GM19193 (cell line): ENCODE data around the gene KCNB1.

Experiments
- POLR2A ChIP-seq: IDR thresholded peaks from 4 replicates; pipeline ENCODE4 v1.6.1; 2011; ENCODE audit not compliant: insufficient read depth, insufficient read length; ENCODE audit errors: extremely low read depth

Gene KCNB1

DNA sequence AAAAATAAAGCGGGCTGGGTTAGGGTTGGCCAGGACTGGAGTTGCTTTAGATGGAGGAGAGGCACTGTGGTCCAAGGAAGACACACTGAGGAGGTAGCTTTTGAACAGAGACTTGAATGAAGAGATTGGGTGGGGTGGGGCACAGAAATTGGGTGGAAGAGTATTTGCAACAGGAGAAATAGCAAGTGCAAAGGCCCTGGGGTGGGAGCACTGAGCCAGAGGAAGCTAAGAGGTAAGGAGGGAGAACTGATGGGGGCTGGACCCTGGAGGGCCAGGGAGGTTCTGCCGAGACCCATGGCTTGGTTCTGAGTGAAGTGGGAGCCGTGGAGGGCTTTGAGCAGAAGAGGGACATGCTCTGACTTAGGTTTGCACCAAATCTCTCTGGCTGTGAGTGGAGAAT is 45.4 kb downstream of the KCNB1 start:
- TF ChIP-seq POLR2A: no peak

DNA sequence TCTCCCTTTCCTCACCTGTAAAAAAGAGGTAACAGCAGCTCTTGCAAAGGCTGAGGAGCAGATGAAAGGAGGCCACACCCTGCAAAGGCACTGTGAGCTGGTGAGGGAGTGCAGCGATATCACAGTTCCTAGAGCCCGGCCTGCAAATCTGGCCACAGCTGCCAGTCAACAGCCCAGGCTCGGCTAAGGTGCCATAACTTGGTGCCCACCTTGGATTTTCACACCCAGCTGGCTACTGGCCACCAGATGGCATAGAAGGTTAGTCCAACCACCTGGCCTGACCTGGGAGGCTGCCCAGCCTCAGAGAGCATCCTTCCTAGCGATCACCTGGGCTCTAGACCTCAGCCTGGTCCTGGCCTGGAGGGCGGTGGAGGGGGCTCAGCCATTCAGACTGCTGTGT is 46.8 kb downstream of the KCNB1 start:
- TF ChIP-seq POLR2A: no peak

DNA sequence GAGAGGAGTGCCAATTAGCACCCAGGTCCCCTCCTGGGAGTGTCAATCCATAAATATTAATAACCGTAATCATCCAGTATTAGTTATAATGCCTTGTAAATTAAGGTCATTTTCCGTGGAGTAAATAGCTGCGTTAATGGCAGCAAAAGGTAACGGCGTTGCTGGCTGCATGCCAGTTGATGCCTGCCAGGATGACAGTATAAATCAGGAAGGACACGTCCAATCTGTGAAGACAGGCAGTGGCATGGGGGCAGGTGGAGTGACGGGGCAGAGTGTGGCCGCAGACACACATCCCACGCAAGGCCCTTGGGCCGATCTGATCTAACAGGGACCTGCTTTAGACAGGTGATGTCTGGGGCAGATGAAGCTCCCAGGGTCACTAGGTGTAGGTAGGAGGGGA is 49.1 kb downstream of the KCNB1 start:
- TF ChIP-seq POLR2A: no peak

GRCh38 chr20:49432550-49432949 is 49.9 kb downstream of the KCNB1 start:
- TF ChIP-seq POLR2A: no peak

GRCh38 chr20:49431329-49431728 is 51.1 kb downstream of the KCNB1 start:
- TF ChIP-seq POLR2A: no peak

GRCh38 chr20:49430320-49430719 is 52.1 kb downstream of the KCNB1 start:
- TF ChIP-seq POLR2A: no peak

DNA sequence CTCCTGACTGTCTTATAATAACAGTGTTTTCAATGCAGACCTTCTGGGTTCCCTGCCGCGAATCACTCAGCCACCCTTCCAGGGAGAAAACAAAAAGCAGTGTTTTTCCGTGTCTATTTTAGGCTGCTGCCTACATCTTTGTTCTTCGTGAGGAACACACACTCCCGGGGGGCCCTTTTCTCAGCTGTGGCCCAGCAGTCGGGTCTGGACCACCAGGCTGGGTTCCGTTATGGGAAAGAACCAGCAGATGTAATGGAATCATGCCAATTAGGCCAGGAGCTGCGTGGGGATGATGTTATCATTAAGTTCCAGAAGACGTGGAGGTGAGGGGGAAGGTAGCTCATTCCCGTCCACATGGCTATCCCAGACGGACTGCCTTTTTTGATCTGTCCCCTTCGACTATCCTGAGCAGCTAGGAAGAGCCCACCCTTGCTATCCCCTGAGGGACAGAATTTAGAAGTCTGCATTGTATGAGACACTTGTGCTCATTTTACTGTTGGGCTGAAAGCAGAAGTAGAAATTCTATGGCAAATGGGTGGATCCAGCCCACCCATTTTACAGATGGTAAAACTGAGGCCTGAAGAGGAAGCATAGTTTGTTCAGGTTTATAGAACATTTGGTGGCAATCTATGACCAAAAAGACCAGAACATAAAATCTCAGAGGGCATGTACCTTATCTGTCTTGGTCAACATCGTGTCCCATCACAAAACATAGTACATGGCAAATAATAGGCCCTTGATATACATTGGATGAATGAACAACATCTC is 54.5 kb downstream of the KCNB1 start:
- TF ChIP-seq POLR2A: no peak

DNA sequence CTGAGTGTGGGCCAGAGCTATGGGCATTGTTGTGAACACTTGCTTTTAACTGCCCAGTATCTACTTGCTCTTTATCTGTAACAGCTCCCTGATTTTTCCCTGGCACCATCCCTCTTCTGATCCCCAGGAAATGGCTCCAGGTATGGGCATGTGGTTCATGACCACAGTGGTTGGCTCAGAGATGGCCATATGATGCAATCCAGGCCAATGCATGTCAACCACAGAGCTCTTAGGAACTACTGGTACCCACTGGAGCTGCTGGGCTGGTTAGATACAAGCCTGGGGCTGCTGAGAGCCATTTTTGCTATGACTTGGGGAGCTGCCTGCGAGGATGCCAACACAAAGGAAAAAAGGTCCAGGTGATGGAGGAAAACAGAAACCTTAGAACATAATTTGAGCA is 55.6 kb downstream of the KCNB1 start:
- TF ChIP-seq POLR2A: no peak

DNA sequence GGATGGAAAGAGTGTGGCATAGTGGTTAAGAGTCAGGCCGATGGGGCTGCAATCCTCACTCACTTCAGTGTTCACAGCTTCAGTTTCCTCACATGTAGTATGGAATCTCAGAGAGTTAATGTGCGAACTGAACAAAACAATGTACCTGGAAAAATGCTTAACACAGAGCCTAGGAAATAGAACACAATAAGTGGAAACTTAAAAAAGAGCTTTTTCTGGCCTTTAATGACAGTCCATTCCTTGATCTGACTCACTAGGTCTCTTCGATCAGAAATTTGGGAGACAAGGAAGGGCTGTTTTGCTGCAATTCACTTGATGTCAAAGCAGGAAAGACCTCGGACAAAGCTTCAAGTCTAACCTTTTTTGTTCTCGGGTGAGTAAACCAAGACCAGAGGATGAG is 56.1 kb downstream of the KCNB1 start:
- no peak for TF ChIP-seq POLR2A

DNA sequence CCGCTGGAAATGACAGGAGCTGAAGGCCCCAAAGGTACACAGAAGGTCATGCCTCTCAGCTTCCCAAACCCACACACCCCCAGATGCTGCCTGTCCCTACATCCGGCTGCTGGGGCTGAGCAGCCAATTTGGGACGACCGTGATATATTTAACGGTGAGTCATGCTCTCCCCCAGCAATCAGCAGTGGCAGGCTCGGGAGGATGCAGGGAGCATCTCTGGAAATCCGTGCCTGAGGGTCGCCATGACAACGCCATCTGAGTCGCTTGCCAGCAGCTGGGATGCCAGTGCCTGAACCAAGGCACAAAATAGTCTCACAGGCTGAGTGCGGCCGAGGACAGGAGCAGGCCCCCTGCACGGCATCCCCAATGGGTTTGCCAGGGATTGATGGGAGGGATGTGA is 57.9 kb downstream of the KCNB1 start:
- no peak for TF ChIP-seq POLR2A

GRCh38 chr20:49422161-49422560 is 60.3 kb downstream of the KCNB1 start:
- no peak for TF ChIP-seq POLR2A

GRCh38 chr20:49420811-49421295 is 61.6 kb downstream of the KCNB1 start:
- TF ChIP-seq POLR2A: no peak

DNA sequence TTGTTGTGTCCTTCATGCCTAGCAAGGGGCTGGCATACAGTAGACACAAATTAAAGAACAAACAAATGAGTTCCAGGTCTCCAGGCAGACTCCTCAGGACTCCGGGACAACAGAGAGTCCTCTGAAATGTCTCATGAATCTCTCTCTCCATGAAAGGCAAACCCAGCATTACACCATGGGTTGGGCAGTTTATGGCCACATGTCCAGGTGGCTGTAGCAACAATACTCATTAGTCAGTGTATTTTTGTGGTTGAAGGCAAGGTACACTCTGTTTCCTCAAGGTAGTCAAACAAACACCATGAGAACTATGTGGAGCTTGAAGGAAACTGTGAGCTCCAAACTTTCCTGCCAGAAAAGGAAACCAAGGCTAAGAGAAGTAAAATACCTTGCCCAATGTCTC is 62.2 kb downstream of the KCNB1 start:
- TF ChIP-seq POLR2A: no peak

DNA sequence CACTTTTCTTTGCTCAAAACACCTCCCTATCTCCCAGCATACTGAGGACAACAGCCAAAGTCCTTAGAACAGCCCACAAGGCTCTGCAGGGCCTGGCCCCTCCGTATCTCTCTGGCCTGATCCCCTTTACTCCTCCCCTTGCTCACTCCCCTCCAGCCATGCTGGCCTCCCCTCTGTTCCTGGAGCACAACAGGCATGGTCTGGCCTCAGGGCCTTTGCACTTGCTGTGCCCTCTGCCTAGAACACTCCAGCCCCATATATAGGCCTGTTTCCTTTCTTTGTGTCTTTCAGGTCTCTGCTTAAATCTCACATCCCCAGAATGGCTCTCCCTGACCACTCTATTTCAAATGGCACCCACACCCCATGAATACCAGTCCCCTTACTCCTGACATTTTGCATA is 62.7 kb downstream of the KCNB1 start:
- TF ChIP-seq POLR2A: no peak

DNA sequence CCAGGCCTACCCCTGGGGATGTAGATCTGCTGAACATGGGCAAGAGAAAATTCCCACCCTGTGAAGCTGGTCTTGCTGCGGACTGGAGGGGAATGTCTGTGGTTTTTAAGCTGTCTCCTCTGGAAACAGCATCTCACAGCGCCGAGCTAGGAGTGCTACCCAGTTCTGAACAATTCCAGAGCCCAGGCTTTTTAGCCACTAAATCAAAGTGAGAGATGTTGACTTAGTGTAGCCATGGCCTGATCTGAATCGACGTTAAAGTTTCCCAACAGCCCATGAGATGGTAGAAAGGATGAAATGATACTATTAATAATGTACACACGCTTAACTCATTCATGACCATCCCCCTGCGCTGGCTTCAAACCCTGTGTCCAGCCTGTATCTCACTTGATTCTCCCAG is 63.7 kb downstream of the KCNB1 start:
- no peak for TF ChIP-seq POLR2A

GRCh38 chr20:49417843-49418555 is 64.5 kb downstream of the KCNB1 start:
- TF ChIP-seq POLR2A: no peak
